MCF 10A (cell line): Measurements from ENCODE around the gene NFATC4. TPM values are rescaled to one million over a fixed set of nuclear protein-coding genes. Genes with fewer than 3 reads are reported as not detected.
A peak's percentile ranks its signal among the peaks of the same experiment; 100 is the strongest.
"Not testable (repeated sequence)": the region's sequence is repeated elsewhere in the genome, so short reads cannot be mapped to it uniquely, and the experiment has no call there.

ENCODE experiments used
- BruUV-seq: library from RNA; stranded (reverse); fragments of 400-500 nt; replicated peaks from 2 replicates; lab custom pipeline; 2021; lab: Mats Ljungman, UMichigan
- CTCF ChIA-PET: fragments of 300-600 bp; sonication (Branson Sonifier 250); formaldehyde crosslinking; extraction: SDS; loops from one replicate; lab custom pipeline; 2021; ENCODE audit warnings: antibody characterized with exemption, inconsistent platforms; lab: Yijun Ruan, JAX
- POLR2A ChIA-PET: fragments of 300-600, 350-650 bp; sonication (Branson Sonifier 250); formaldehyde crosslinking; extraction: SDS; loops from one replicate; lab custom pipeline; 2020; ENCODE audit warnings: antibody characterized with exemption, inconsistent platforms; lab: Yijun Ruan, JAX
- DNase-seq: peaks from one replicate; pipeline ENCODE4 v3.0.0-alpha.2; 2018; ENCODE audit not compliant: unreplicated experiment
- H3K27ac Mint-ChIP-seq: one replicate; pipeline ENCODE4 v1.8.0; 2022; ENCODE audit warnings: mild to moderate bottlenecking, low read depth, mixed read lengths; ENCODE audit not compliant: unreplicated experiment
- H3K27me3 Mint-ChIP-seq: one replicate; pipeline ENCODE4 v1.8.0; 2022; ENCODE audit warnings: mixed read lengths; ENCODE audit not compliant: insufficient read depth, unreplicated experiment
- H3K36me3 Mint-ChIP-seq: one replicate; pipeline ENCODE4 v1.8.0; 2022; ENCODE audit warnings: mild to moderate bottlenecking, moderate library complexity, mixed read lengths; ENCODE audit not compliant: insufficient read depth, unreplicated experiment
- H3K4me1 Mint-ChIP-seq: one replicate; pipeline ENCODE4 v1.8.0; 2022; ENCODE audit warnings: mixed read lengths; ENCODE audit not compliant: insufficient read depth, unreplicated experiment
- H3K4me3 Mint-ChIP-seq: one replicate; pipeline ENCODE4 v1.8.0; 2022; ENCODE audit warnings: mild to moderate bottlenecking, moderate library complexity, mixed read lengths; ENCODE audit not compliant: unreplicated experiment
- H3K9me3 Mint-ChIP-seq: one replicate; pipeline ENCODE4 v1.8.0; 2022; ENCODE audit warnings: mixed read lengths; ENCODE audit not compliant: unreplicated experiment
- intact Hi-C: fragments of 100-400 bp; cut with micrococcal nuclease; formaldehyde crosslinking; loops from 2 replicates; pipeline ENCODE4 v1.14.1; 2022
- total RNA-seq: library from RNA; stranded (reverse); gene quantifications from 2 replicates; pipeline ENCODE4 v1.2.3, GENCODE V29; 2022
- TF ChIP-seq, protein P1 (sequence below): fragments of 200-600 bp; IDR thresholded peaks from one replicate; pipeline ENCODE4 v1.8.0; 2022; ENCODE audit warnings: antibody characterized with exemption, mild to moderate bottlenecking; ENCODE audit not compliant: unreplicated experiment

NFATC4 gene
- total RNA-seq, 1 experiment from 2014 or later, result 0.23 TPM

DNA sequence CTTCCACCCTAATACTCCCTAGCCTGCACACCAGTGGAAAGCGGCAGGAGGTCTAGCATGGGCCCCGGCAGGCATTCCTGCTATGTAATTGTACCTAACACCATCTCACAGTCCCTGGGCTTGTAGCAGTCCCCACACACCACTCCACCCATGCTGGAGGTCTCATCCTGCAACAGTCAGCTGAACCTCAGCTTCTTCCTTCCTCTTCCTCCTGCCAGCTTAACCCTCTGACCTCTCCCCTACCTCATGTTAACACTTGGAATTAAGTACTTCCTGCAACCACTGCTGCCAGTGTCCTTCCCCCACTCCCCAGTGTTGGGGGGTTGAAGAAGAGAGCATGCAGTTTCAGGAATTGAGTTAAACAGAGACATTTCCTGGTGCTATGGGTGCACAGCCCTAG is 40.7 kb upstream of the NFATC4 start:
- H3K4me1 Mint-ChIP-seq, result peaks cover 5% of the 10 kb centered on the region
- intact Hi-C loops, result no loop called here
- BruUV-seq, result no TSS peak
- H3K27ac Mint-ChIP-seq, result no peak overlapping the region
- H3K27me3 Mint-ChIP-seq, result no peaks in the 10 kb centered on the region
- no peak for DNase-seq
- TF ChIP-seq, protein P1, sequence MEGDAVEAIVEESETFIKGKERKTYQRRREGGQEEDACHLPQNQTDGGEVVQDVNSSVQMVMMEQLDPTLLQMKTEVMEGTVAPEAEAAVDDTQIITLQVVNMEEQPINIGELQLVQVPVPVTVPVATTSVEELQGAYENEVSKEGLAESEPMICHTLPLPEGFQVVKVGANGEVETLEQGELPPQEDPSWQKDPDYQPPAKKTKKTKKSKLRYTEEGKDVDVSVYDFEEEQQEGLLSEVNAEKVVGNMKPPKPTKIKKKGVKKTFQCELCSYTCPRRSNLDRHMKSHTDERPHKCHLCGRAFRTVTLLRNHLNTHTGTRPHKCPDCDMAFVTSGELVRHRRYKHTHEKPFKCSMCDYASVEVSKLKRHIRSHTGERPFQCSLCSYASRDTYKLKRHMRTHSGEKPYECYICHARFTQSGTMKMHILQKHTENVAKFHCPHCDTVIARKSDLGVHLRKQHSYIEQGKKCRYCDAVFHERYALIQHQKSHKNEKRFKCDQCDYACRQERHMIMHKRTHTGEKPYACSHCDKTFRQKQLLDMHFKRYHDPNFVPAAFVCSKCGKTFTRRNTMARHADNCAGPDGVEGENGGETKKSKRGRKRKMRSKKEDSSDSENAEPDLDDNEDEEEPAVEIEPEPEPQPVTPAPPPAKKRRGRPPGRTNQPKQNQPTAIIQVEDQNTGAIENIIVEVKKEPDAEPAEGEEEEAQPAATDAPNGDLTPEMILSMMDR, result no peak
- CTCF ChIA-PET, result interaction anchor here (0.5 to 16.6 kb wide), 20 partner anchors 8 to 113 kb away, joined by 3 to 626 read pairs (median 4); partner anchors contain the start of genes CBLN3, CIDEB, KHNYN and LTB4R
- POLR2A ChIA-PET, result interaction anchor here (0.6 to 1.7 kb wide), 3 partner anchors 85 to 1443 kb away, joined by 3 to 8 read pairs (median 3); partner anchors contain the start of gene TINF2
- no peak overlapping the region for H3K4me3 Mint-ChIP-seq
- H3K9me3 Mint-ChIP-seq, result no peaks in the 10 kb centered on the region
- H3K36me3 Mint-ChIP-seq, result peaks cover 2% of the 10 kb centered on the region

DNA sequence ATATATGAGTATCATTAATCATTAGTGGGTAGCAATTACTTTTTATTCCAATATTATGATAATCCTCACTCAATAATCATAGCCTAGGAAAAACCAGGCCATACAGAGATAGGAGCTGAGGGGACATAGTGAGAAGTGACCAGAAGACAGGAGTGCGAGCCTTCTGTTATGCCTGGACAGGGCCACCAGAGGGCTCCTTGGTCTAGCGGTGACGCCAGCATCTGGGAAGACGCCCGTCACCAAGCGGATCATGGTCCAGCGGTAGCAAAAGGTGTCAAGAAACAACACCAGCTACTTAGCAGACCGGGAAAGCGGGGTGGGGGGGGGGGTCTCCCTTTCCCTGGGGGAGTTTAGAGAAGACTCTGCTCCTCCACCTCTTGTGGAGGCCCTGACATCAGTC is 40.1 kb upstream of the NFATC4 start:
- CTCF ChIA-PET, result interaction anchor here (0.7 to 16.6 kb wide), 18 partner anchors 8 to 113 kb away, joined by 3 to 626 read pairs (median 4); partner anchors contain the start of genes CBLN3, CIDEB, KHNYN and LTB4R
- BruUV-seq, H3K27ac Mint-ChIP-seq, H3K4me3 Mint-ChIP-seq, H3K9me3 Mint-ChIP-seq, H3K36me3 Mint-ChIP-seq, H3K4me1 Mint-ChIP-seq, H3K27me3 Mint-ChIP-seq, DNase-seq: not testable (repeated sequence)
- intact Hi-C loops, result loop anchor here (1.0 kb wide), 1 partner anchor 108 kb away; no protein-coding TSS in a partner anchor
- POLR2A ChIA-PET, result interaction anchor here (1.1 to 1.7 kb wide), 2 partner anchors 85 to 108 kb away, joined by 3 to 8 read pairs; partner anchors contain the start of gene TINF2
- TF ChIP-seq, protein P1, result peak; percentile 56

DNA sequence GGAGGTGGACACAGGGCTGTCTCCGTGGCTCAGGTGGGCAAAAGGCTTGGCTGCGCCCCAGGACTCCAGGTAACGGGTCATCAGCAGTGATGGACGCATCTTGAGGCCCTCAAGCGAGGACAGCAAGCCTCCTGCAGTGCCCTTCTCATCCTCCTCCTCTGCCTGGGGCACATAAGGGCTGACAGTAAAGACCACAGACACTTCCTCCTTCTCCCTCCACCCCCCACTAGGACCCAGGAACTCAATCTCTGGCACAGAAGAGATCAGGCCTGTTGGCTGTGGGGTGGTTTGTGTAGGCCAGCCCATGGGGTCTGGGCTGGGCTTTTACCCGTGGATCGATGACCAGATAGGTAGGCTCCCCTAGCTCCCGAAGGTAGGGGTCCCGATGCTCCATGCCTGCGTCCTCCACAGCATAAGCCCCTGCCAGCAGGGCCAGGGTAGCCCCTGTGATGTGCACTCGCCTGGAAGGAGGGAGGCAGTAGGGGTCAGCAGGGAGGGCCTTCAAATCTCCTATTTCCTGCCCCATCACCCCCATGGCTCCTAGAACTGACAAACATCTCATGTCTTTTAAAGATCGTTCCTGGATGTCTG is 38.8 kb upstream of the NFATC4 start:
- Mint-ChIP-seq H3K4me3 (no peak overlapping the region), H3K27me3 (no peaks in the 10 kb centered on the region), H3K36me3 (peaks cover 6% of the 10 kb centered on the region), H3K4me1 (peaks cover 7% of the 10 kb centered on the region), H3K27ac (no peak overlapping the region), H3K9me3 (no peaks in the 10 kb centered on the region)
- intact Hi-C loops, result no loop called here
- ChIA-PET POLR2A (interaction anchor here (0.6 kb wide), 1 partner anchor 107 kb away, joined by 3 read pairs; no protein-coding TSS in a partner anchor), CTCF (interaction anchor here (0.6 to 16.6 kb wide), 14 partner anchors 9 to 972 kb away, joined by 3 to 626 read pairs (median 5); partner anchors contain the start of genes CBLN3, CIDEB, KHNYN and LTB4R)
- no peak for DNase-seq
- TF ChIP-seq, protein P1, result no peak
- BruUV-seq, result no TSS peak

DNA sequence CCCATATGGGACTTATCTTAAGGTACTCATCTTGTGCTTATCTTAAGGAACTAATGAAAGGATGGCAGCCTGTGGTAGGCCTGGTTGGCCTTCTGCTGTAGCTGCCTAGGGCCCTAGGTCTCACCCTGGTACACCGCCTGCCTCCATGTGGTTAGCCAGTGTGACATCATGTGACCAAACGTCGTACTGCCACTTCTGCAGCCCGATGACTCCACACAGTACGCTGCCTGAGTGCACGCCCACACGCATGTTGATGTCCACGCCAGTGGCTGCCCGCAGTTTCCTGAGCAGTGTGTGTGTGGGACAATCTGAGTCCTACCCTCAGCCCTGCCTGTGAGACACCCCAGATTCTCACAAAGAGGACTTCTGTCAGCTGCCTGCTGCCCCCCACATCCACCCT is 38.2 kb upstream of the NFATC4 start:
- no peaks in the 10 kb centered on the region for H3K9me3 Mint-ChIP-seq
- intact Hi-C loops, result no loop called here
- H3K4me1 Mint-ChIP-seq, result peaks cover 7% of the 10 kb centered on the region
- peaks cover 6% of the 10 kb centered on the region for H3K36me3 Mint-ChIP-seq
- H3K27ac Mint-ChIP-seq, result no peak overlapping the region
- CTCF ChIA-PET, result interaction anchor here (0.6 to 16.6 kb wide), 12 partner anchors 10 to 972 kb away, joined by 3 to 626 read pairs (median 6); partner anchors contain the start of genes CBLN3, CIDEB, KHNYN and LTB4R
- H3K27me3 Mint-ChIP-seq, result peaks cover 2% of the 10 kb centered on the region
- TF ChIP-seq, protein P1, result no peak
- no peak for DNase-seq
- POLR2A ChIA-PET, result no interaction called here
- no TSS peak for BruUV-seq
- H3K4me3 Mint-ChIP-seq, result no peak overlapping the region
